ENCODE measurements around the gene STK39.

STK39 gene

GRCh38 chr2:167943897-167944296, 303.5 kb downstream of the STK39 start:
- no peak for DNase-seq

- no peak for DNase-seq
Measured at GRCh38 chr2:167943368-167943767, 304.0 kb downstream of the STK39 start.

DNA sequence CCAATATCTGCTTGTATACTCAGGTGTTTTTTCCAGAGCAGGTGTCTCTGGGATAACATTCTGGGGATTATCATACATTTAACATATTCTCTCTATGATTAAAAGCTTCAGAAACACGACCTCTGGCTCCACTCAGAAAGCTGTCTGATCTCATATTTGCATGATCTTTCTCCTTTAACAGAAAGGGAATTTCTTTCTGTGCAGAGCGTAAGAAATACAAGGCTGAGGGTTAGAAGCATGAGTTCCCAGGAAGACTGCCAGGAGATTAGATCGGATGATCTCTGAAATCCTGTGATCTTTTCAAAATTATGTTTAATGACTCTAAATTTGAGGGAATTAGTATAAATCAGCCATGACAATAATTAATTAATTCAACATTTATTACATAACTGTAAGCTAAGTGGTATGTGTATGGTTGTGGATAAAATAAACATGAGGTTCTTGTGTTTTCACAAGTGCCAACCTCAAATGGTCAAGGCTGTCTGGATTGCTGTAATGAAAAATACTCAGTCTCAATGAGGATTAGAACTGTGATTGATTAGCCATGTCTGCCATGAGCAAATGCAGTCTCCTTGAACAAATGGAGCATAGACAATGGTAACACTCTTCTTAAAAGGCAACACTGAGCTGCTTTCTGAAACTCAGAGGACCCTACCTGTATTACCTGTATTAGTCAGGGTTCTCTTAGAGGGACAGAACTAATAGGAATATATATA, 304.9 kb downstream of the STK39 start:
- DNase-seq: no peak

DNA sequence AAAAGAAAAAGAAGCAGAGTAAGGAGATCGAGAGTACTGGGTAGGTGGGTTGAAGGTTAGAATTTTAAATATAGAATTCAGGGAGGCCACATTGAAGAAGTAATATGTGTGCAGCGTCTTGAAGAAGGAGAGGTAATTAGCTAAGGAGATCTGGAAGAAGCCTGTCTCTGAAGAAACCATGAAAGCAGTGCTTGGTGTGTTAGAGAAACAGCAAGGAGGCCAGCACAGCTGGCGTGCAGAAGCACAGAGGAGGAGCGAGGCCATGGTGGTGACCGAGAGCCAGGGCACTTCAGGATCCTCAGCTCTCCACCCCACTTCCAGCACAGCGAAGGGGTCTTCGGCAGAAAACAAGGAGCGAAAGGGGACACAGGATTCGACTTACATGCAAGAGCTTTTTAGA, 305.8 kb downstream of the STK39 start:
- no peak for DNase-seq

DNA sequence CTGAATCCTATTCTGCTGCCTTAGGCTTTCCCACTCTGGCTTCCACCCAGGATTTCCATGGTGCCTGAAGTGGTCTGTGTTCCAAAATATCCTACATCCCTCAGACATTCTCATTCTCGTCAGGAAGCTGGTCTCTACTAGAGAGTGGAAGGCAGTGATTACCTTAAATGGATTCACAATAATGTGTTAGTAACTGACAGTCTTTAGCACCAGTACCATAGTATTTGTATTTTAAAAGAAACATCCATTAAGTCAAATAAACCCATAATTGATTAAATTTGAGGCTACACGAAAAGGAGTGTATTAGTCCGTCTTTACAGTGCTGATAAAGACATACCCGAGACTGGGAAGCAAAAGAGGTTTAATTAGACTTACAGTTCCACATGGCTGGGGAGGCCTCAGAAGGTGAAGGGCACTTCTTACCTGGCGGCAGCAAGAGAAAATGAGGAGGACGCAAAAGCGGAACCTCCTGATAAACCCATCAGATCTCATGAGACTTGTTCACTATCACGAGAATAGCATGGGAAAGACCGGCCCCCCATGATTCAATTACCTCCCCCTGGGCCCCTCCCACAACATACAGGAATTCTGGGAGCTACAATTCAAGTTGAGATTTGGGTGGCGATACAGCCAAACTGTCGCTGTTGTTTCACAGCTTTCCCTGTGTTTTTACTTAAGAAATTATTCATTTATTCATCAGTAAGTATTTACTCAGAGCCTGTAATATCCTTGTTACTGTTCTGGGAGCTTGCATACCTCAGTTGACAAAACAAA, 306.5 kb downstream of the STK39 start:
- DNase-seq: peak; percentile 41

DNA sequence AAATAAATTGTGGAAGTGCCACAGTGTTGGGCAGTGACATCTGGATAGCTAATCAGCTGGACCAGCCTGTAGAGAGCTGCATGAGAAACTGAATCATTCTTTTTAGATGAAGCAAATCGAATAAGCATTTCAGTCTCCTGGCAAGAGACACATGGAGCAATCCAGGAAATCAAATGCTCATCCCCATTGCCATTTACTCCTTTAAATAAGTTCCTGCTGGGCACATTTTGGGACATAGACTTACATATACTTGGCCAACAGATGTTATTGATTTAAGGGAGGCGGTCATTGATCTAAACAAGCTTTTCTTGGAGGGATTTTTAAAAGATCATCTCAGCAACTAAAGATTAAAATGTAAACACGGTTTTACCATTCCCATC, 307.1 kb downstream of the STK39 start:
- no peak for DNase-seq

DNA sequence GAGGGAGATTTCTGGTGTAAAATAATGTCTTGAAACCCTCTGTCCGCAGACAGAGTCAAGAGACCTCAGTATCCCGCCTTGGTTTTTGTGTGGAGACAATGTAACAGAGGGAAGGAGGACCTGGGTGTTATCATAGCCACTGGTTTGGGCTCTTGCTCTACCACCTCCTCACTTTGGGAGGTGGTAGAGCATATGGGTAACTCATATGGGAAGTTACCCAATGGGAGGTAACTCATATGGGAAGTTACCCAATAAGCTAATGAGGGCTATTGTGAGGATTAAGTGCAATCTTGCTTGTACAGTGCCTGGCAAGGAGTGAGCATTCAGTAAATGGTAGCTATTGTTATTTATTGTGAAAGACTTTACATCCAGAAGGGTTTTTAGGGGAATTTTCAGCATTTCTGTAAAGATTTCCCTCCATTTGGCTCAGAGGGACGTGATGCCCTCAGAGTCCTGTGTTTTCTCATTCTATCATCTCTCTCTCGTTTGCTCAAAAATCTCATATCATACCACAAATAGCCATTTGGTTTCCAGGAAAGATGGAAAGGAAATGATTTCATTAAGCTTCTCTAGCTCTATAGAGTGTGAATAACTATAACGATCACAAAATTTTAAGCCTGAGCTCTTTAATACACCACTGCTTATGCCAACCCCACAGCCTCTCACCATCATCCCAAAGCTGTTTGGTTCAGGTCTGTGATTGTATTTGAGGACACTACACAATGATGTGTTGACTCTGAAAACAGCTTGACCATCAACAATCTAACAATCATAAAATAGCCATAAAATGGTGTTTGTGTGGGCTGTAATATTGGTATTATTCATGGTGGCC, 307.7 kb downstream of the STK39 start:
- no peak for DNase-seq

DNA sequence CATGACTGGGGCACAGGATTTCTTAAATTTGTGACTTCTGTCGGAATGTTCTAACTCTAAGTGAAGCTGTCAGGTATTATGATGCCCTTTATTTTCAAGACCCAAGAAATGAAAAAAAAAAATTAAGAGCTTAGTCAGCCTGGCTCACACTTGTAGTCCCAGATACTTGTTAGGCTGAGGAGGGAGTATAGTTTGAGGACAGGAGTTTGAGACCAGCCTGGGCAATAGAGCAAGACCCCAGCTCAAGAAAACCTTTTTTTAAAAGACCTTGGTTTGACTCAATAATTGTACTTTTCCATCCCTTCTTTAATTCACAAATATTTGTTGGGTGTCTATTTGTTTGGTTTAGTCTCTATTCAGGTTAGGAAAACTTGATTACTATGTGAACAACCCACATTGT, 310.0 kb downstream of the STK39 start:
- no peak for DNase-seq

- DNase-seq: no peak
Measured at GRCh38 chr2:167935803-167936110, 311.6 kb downstream of the STK39 start.

- peak; percentile 42 for DNase-seq
Measured at GRCh38 chr2:167933097-167933814, 314.1 kb downstream of the STK39 start.

- DNase-seq: no peak
Measured at GRCh38 chr2:167932123-167932693, 315.2 kb downstream of the STK39 start.

GRCh38 chr2:167929484-167929883, 317.9 kb downstream of the STK39 start:
- no peak for DNase-seq

DNA sequence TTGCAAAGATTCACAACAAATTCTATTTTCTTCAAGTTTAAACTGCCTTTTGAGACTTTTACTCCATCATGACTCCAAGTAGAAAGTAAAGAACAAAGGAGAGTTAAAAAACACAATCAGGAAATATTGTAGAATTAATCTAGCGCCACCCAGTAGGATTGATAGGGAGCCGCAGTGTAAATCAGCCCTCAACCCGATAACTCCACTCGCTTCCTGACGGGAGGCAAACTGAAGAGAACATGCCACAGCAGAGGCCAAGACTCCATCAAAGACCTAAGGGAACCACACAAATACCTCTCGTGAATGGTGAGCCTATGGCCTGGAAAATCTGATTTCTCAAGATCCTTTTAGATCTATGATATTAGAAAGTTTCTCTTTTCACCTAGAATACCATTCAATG, 319.0 kb downstream of the STK39 start:
- no peak for DNase-seq

DNA sequence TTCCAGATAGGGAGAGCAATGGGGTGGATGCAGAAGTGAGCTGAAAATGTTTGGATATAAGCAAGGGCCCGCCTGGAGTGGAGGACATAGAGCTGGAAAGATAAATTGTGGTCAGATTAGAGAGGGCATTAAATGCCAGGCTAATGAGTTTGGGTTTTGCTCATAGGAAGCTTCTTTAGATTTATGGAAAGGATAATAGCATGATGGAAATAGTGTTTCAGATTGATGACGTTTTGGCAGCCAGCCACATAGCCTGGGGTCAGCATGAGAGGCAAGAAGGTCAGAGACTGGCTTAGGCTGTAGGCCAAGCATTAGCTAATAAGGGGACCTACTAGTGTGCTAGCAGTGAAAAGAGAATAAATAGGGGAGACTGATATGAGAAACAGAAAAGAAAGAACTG, 321.6 kb downstream of the STK39 start:
- DNase-seq: peak; percentile 30

- no peak for DNase-seq
Measured at GRCh38 chr2:167924556-167924955, 322.8 kb downstream of the STK39 start.

DNA sequence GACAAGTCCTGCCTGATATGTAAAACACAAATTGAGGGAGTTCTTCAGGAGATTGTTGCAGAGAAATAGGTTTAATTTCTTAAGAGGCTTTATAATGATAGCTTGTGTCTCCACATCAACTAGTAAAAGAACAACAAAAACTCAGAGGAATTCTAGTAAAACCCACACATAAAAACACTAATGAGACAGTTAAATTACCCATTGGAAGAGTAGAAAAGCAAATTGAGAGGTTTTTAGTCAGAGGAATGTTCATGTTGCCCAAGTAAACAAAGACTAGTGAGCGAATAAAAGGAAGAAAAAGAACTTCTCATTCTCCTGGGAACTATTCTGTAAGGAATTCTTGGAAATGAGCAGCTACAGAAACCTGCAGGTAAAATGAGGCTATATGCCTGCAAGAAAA, 330.6 kb downstream of the STK39 start:
- no peak for DNase-seq

GRCh38 chr2:167914969-167915368, 332.4 kb downstream of the STK39 start:
- DNase-seq: no peak

DNA sequence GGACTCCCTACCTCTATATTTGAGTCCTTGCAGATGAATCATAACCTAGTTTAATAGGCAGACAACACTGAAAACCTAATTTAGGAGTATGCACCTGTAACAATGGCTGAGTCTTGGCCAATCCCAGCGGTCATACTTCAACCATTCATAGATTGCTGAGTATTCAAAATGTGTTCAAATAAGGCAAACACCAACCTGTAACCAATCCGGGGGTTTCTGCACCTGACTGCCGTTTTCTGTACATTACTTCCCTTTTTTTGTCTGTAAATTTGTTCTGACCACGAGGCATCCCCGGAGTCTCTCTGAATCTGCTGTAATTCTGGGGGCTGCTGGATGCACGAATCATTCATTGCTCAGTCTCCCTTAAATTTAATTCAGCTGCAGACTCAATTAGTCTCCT, 338.6 kb downstream of the STK39 start:
- DNase-seq: no peak

GRCh38 chr2:167905668-167906067, 341.7 kb downstream of the STK39 start:
- DNase-seq: peak; percentile 43

All from NCI-H2227 treated with DMSO at 0.1 percent for 48 hours (cell line).